ENCODE results near the gene CLEC1A. TPM values are rescaled to one million over a fixed set of nuclear protein-coding genes. Genes with fewer than 3 reads are reported as not detected.

The CLEC1A gene
- total and polyA plus RNA-seq, 3 experiments from 2014 or later: not detected

GRCh38 chr12:10082117-10082874, 16.5 kb downstream of the CLEC1A start:
- no peak overlapping the region for H3K4me3 Mint-ChIP-seq
- Histone ChIP-seq H3K27ac (ENCODE audit: low read depth, low read length) (no peak overlapping the region), H3K4me3 (ENCODE audit: low read length) (no peak overlapping the region), H3K4me1 (ENCODE audit: insufficient read depth, low read length) (no peaks in the 10 kb centered on the region), H3K9me3 (ENCODE audit: low read length) (no peaks in the 10 kb centered on the region), H3K27me3 (ENCODE audit: insufficient read depth, low read length, poor library complexity, severe bottlenecking) (no peaks in the 10 kb centered on the region), H3K36me3 (ENCODE audit: insufficient read depth, low read length) (no peaks in the 10 kb centered on the region)
- POLR2A ChIA-PET: no interaction called here
- CTCF ChIA-PET: interaction anchor here (0.7 to 1.0 kb wide), 2 partner anchors 9 kb away, joined by 3 to 4 read pairs; no protein-coding TSS in a partner anchor
- peaks cover 0 to 25% (median 5%) of the 10 kb centered on the region in 3 donors for H3K36me3 Mint-ChIP-seq
- no peak for DNase-seq
- H3K9me3 Mint-ChIP-seq: peaks cover 6 to 26% (median 16%) of the 10 kb centered on the region in 5 donors
- H3K27ac Mint-ChIP-seq: no peak overlapping the region
- peaks cover 22 to 54% of the 10 kb centered on the region in 2 donors for H3K27me3 Mint-ChIP-seq
- H3K4me1 Mint-ChIP-seq: no peaks in the 10 kb centered on the region

GRCh38 chr12:10075451-10075850, 23.3 kb downstream of the CLEC1A start:
- H3K27ac Mint-ChIP-seq: no peak overlapping the region

GRCh38 chr12:10073261-10073660, 25.5 kb downstream of the CLEC1A start:
- no peaks in the 10 kb centered on the region for H3K9me3 Mint-ChIP-seq
- CTCF ChIA-PET: interaction anchor here (0.9 kb wide), 1 partner anchor 9 kb away, joined by 3 read pairs; no protein-coding TSS in a partner anchor
- H3K4me3 ChIP-seq (ENCODE audit: low read length): no peak overlapping the region

More at GRCh38 chr12:10075451-10075850, 23.3 kb downstream of the CLEC1A start:
- Histone ChIP-seq H3K36me3 (ENCODE audit: insufficient read depth, low read length) (no peaks in the 10 kb centered on the region), H3K4me1 (ENCODE audit: insufficient read depth, low read length) (no peaks in the 10 kb centered on the region), H3K27ac (ENCODE audit: low read depth, low read length) (no peak overlapping the region), H3K9me3 (ENCODE audit: low read length) (no peaks in the 10 kb centered on the region), H3K27me3 (ENCODE audit: insufficient read depth, low read length, poor library complexity, severe bottlenecking) (no peaks in the 10 kb centered on the region), H3K4me3 (ENCODE audit: low read length) (no peak overlapping the region)
- no peak overlapping the region for H3K4me3 Mint-ChIP-seq
- H3K27me3 Mint-ChIP-seq: peaks cover 6 to 45% of the 10 kb centered on the region in 2 donors
- no peaks in the 10 kb centered on the region for H3K36me3 Mint-ChIP-seq
- ChIA-PET POLR2A (no interaction called here), CTCF (no interaction called here)
- no peaks in the 10 kb centered on the region for H3K4me1 Mint-ChIP-seq
- H3K9me3 Mint-ChIP-seq: no peaks in the 10 kb centered on the region
- DNase-seq: no peak

GRCh38 chr12:10072131-10072530, 26.7 kb downstream of the CLEC1A start:
- no peaks in the 10 kb centered on the region for H3K27me3 ChIP-seq (ENCODE audit: insufficient read depth, low read length, poor library complexity, severe bottlenecking)
- H3K4me1 ChIP-seq (ENCODE audit: insufficient read depth, low read length): no peaks in the 10 kb centered on the region
- Mint-ChIP-seq H3K9me3 (no peaks in the 10 kb centered on the region), H3K4me1 (no peaks in the 10 kb centered on the region), H3K27ac (no peak overlapping the region), H3K27me3 (peaks cover 8 to 58% of the 10 kb centered on the region in 2 donors), H3K36me3 (no peaks in the 10 kb centered on the region), H3K4me3 (no peak overlapping the region)
- H3K36me3 ChIP-seq (ENCODE audit: insufficient read depth, low read length): no peaks in the 10 kb centered on the region
- no peak overlapping the region for H3K27ac ChIP-seq (ENCODE audit: low read depth, low read length)
- H3K4me3 ChIP-seq (ENCODE audit: low read length): no peak overlapping the region
- H3K9me3 ChIP-seq (ENCODE audit: low read length): no peaks in the 10 kb centered on the region
- CTCF ChIA-PET: no interaction called here
- POLR2A ChIA-PET: no interaction called here
- DNase-seq: no peak

More at GRCh38 chr12:10073261-10073660, 25.5 kb downstream of the CLEC1A start:
- H3K4me3 Mint-ChIP-seq: no peak overlapping the region
- Histone ChIP-seq H3K27me3 (ENCODE audit: insufficient read depth, low read length, poor library complexity, severe bottlenecking) (no peaks in the 10 kb centered on the region), H3K36me3 (ENCODE audit: insufficient read depth, low read length) (no peaks in the 10 kb centered on the region), H3K27ac (ENCODE audit: low read depth, low read length) (no peak overlapping the region), H3K9me3 (ENCODE audit: low read length) (no peaks in the 10 kb centered on the region), H3K4me1 (ENCODE audit: insufficient read depth, low read length) (no peaks in the 10 kb centered on the region)
- no peak for DNase-seq
- no peak overlapping the region for H3K27ac Mint-ChIP-seq
- H3K36me3 Mint-ChIP-seq: no peaks in the 10 kb centered on the region
- peaks cover 10 to 55% of the 10 kb centered on the region in 2 donors for H3K27me3 Mint-ChIP-seq
- no peaks in the 10 kb centered on the region for H3K4me1 Mint-ChIP-seq
- POLR2A ChIA-PET: no interaction called here

- DNase-seq: no peak
- Histone ChIP-seq H3K36me3 (ENCODE audit: insufficient read depth, low read length) (no peaks in the 10 kb centered on the region), H3K27ac (ENCODE audit: low read depth, low read length) (no peak overlapping the region), H3K9me3 (ENCODE audit: low read length) (no peaks in the 10 kb centered on the region), H3K27me3 (ENCODE audit: insufficient read depth, low read length, poor library complexity, severe bottlenecking) (no peaks in the 10 kb centered on the region), H3K4me1 (ENCODE audit: insufficient read depth, low read length) (no peaks in the 10 kb centered on the region), H3K4me3 (ENCODE audit: low read length) (no peak overlapping the region)
- H3K4me3 Mint-ChIP-seq: no peak overlapping the region
- peaks cover 10 to 67% of the 10 kb centered on the region in 2 donors for H3K27me3 Mint-ChIP-seq
- no peak overlapping the region for H3K27ac Mint-ChIP-seq
- no peaks in the 10 kb centered on the region for H3K9me3 Mint-ChIP-seq
- ChIA-PET CTCF (no interaction called here), POLR2A (no interaction called here)
- H3K4me1 Mint-ChIP-seq: no peaks in the 10 kb centered on the region
- H3K36me3 Mint-ChIP-seq: no peaks in the 10 kb centered on the region
These were observed 28.4 kb downstream of the CLEC1A start for GRCh38 chr12:10070380-10070779.

- no peaks in the 10 kb centered on the region for H3K36me3 Mint-ChIP-seq
- H3K4me1 Mint-ChIP-seq: no peaks in the 10 kb centered on the region
- no peak overlapping the region for H3K27ac Mint-ChIP-seq
- peaks cover 10 to 67% of the 10 kb centered on the region in 2 donors for H3K27me3 Mint-ChIP-seq
- H3K4me3 Mint-ChIP-seq: no peak overlapping the region
- H3K9me3 Mint-ChIP-seq: no peaks in the 10 kb centered on the region
- POLR2A ChIA-PET: no interaction called here
- CTCF ChIA-PET: interaction anchor here (1.1 kb wide), 1 partner anchor 13 kb away, joined by 3 read pairs; no protein-coding TSS in a partner anchor
- Histone ChIP-seq H3K4me1 (ENCODE audit: insufficient read depth, low read length) (no peaks in the 10 kb centered on the region), H3K27me3 (ENCODE audit: insufficient read depth, low read length, poor library complexity, severe bottlenecking) (no peaks in the 10 kb centered on the region), H3K36me3 (ENCODE audit: insufficient read depth, low read length) (no peaks in the 10 kb centered on the region), H3K27ac (ENCODE audit: low read depth, low read length) (no peak overlapping the region), H3K9me3 (ENCODE audit: low read length) (no peaks in the 10 kb centered on the region), H3K4me3 (ENCODE audit: low read length) (no peak overlapping the region)
- no peak for DNase-seq
These were observed 28.8 kb downstream of the CLEC1A start for GRCh38 chr12:10069976-10070375.

- Mint-ChIP-seq H3K4me1 (no peaks in the 10 kb centered on the region), H3K27me3 (peaks cover 10 to 74% of the 10 kb centered on the region in 2 donors), H3K27ac (no peak overlapping the region), H3K9me3 (no peaks in the 10 kb centered on the region), H3K4me3 (no peak overlapping the region), H3K36me3 (no peaks in the 10 kb centered on the region)
- H3K4me3 ChIP-seq (ENCODE audit: low read length): no peak overlapping the region
- H3K9me3 ChIP-seq (ENCODE audit: low read length): no peaks in the 10 kb centered on the region
- H3K27ac ChIP-seq (ENCODE audit: low read depth, low read length): no peak overlapping the region
- ChIA-PET POLR2A (no interaction called here), CTCF (interaction anchor here (1.1 kb wide), 1 partner anchor 12 kb away, joined by 3 read pairs; no protein-coding TSS in a partner anchor)
- H3K36me3 ChIP-seq (ENCODE audit: insufficient read depth, low read length): no peaks in the 10 kb centered on the region
- no peaks in the 10 kb centered on the region for H3K27me3 ChIP-seq (ENCODE audit: insufficient read depth, low read length, poor library complexity, severe bottlenecking)
- H3K4me1 ChIP-seq (ENCODE audit: insufficient read depth, low read length): no peaks in the 10 kb centered on the region
- no peak for DNase-seq
These were observed 29.7 kb downstream of the CLEC1A start for GRCh38 chr12:10069099-10069498.

- Histone ChIP-seq H3K36me3 (ENCODE audit: insufficient read depth, low read length) (no peaks in the 10 kb centered on the region), H3K27me3 (ENCODE audit: insufficient read depth, low read length, poor library complexity, severe bottlenecking) (no peaks in the 10 kb centered on the region), H3K4me1 (ENCODE audit: insufficient read depth, low read length) (no peaks in the 10 kb centered on the region), H3K9me3 (ENCODE audit: low read length) (no peaks in the 10 kb centered on the region), H3K4me3 (ENCODE audit: low read length) (no peak overlapping the region), H3K27ac (ENCODE audit: low read depth, low read length) (no peak overlapping the region)
- ChIA-PET POLR2A (no interaction called here), CTCF (no interaction called here)
- no peaks in the 10 kb centered on the region for H3K4me1 Mint-ChIP-seq
- peaks cover 10 to 75% of the 10 kb centered on the region in 2 donors for H3K27me3 Mint-ChIP-seq
- no peak overlapping the region for H3K4me3 Mint-ChIP-seq
- DNase-seq: no peak
- no peak overlapping the region for H3K27ac Mint-ChIP-seq
- H3K36me3 Mint-ChIP-seq: no peaks in the 10 kb centered on the region
- no peaks in the 10 kb centered on the region for H3K9me3 Mint-ChIP-seq
These were observed 30.1 kb downstream of the CLEC1A start for GRCh38 chr12:10068644-10069043.

Measured in CD8-positive, alpha-beta memory T cell (primary cell).